GM12875 (cell line): Measurements from ENCODE around the gene LIF.

Source experiments
- H3K4me3 ChIP-seq: one replicate; pipeline ENCODE4 v1.5.1; 2011; ENCODE audit warnings: low read depth, low read length, control low read depth
- CTCF ChIP-seq: IDR thresholded peaks from 2 replicates; pipeline ENCODE4 v1.5.1; 2011; ENCODE audit warnings: low read depth, mild to moderate bottlenecking, control low read depth, inconsistent platforms, low read length, moderate library complexity, borderline replicate concordance; ENCODE audit not compliant: insufficient read depth

LIF gene

DNA sequence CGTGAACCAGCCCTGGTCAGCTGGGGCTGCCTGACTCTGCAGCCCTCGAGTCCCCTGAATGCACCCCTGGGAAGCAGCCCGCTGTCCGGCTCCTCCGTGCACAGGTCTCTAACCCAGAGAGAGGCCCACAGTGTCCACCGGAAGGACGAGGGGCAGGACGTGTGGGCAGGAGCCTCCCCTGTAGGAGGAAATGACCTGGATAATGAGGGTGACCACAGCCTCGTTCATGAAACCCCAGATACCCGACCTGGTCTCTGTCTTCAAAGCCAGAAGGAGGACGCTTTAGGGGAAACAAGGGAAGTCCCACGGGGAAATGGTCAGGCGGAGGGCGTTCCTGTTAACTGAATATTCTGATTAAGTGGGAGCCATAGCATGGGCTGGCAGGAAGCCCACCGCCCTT lies 23.3 kb downstream of the LIF start:
- no peak overlapping the region for H3K4me3 ChIP-seq
- no peak for TF ChIP-seq CTCF

DNA sequence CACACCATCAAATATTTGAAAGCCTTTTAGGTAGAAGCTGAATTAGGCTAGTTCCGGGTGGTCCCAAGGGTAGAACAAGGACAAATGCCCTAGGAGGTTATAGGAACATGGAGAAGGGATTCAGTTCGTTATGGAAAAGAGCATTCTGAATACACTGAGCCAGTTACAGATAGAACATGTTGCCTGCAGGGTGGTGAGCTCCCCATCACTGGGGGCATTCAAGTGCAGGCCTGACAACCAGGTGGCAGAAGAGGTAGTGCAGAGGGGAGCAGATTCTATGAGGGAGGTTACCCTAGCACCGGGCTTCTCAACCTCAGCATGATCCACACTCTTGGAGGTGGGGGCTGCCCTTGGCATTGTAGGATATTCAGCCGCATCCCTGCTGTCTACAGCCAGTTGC lies 24.2 kb downstream of the LIF start:
- no peak for TF ChIP-seq CTCF
- no peak overlapping the region for H3K4me3 ChIP-seq

DNA sequence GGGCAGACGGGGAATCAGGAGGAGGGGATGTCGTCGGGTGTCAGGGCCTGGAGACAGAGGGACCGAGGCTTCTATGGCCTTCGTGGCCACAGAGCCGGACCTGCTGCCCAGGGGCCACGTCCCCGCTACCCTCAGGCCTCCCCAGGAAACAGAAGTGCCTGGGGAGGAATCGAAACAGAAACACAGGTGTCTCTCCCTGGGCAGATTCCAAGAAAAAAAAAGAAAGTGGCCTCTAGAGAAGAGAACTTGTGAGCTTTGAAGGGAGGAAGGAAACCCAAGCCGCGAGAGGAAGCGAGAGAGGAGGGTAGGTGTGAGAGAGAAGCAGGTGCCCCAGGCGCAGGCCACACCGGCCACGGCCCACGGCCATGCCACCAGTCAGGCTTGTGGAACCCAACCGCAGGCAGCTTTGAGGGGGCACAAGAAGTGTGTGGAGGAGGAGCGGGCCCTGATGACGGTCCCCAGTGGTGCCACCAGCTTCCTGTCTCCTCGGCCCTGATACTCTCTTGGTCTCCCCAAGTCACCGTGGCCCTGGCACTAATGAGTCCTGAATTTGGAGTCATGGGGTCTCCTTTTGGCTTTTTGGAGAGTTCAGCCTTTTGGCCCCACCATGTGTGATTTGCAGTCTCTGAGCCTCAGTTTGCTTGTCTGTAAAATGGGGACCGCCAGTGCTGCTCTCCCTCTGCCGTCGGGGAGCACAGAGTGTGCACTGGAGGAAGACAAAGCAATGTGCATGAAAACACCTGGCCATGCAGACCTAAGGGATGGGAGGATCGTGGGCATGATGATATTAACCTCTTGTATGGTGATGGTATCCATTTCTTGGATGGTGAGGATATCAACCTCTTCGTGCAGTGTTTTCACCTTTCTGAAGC lies 25.2 kb downstream of the LIF start:
- TF ChIP-seq CTCF = no peak
- H3K4me3 ChIP-seq = no peak overlapping the region

- H3K4me3 ChIP-seq = no peak overlapping the region
- no peak for TF ChIP-seq CTCF
Measured at GRCh38 chr22:30220338-30221012, 26.1 kb downstream of the LIF start.

- TF ChIP-seq CTCF = no peak
- H3K4me3 ChIP-seq = no peak overlapping the region
Measured at GRCh38 chr22:30219668-30220278, 26.8 kb downstream of the LIF start.

DNA sequence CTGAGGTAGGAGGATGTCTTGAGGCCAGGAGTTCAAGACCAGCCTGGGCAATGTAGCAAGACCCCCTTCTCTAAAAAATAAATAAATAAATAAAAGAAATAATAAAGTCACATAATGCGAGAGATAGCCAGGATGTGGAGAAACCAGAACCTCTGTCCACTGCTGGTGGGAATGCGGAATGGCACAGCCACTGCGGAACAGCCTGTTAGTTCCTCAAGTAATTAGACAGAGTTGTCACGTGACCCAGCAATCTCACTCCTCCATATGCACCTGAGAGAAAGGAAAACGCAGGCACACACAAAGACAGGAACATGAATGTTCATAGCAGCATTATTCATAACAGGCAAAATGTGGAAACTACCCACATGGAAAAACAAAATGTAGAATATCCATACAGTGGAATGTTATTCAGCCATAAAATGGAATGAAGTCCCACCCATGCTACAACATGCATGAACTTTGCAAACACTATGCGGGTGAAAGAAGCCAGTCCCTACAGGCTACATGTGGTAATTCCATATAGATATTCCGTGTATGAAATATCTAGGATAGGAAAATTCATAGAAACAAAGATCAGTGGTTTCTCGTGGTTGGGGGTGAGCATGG lies 27.4 kb downstream of the LIF start:
- no peak for TF ChIP-seq CTCF
- H3K4me3 ChIP-seq = no peak overlapping the region
